Diencephalon (tissue), 1 donor: ENCODE data around the gene MEPE. TPM values are rescaled to one million over a fixed set of nuclear protein-coding genes. Genes with fewer than 3 reads are reported as not detected.

ENCODE experiments used
- total RNA-seq: library from RNA; depleted of rRNA; stranded (reverse); fragments of >200 nt; gene quantifications from one replicate; pipeline ENCODE4 v1.2.3, GENCODE V29; 2014

The MEPE gene, protein sequence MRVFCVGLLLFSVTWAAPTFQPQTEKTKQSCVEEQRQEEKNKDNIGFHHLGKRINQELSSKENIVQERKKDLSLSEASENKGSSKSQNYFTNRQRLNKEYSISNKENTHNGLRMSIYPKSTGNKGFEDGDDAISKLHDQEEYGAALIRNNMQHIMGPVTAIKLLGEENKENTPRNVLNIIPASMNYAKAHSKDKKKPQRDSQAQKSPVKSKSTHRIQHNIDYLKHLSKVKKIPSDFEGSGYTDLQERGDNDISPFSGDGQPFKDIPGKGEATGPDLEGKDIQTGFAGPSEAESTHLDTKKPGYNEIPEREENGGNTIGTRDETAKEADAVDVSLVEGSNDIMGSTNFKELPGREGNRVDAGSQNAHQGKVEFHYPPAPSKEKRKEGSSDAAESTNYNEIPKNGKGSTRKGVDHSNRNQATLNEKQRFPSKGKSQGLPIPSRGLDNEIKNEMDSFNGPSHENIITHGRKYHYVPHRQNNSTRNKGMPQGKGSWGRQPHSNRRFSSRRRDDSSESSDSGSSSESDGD
- 0.23 TPM for total RNA-seq

DNA sequence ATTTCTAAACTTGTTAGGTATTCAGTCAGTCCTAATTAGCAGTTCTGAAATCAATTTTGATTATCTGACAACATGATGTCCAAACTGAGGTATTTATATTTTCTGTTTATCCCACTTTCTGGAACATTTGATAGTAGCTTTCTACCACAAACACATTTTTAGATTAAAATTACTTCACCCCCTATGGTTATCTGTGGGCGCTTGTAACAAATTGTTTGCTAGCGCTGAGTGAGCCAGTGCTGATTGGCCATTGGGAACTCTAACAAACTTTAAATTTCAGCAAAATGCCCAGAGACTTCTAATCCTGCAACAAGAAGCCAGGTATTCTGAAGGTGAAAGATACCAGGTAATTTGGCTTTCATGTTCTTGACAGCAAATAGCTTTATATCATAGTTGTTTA lies at the start of gene MEPE:
TSS of gene MEPE (plus strand) at position 301 of the 400 bp plus-strand sequence. CDS start 1,746 bp downstream, outside the sequence.

DNA sequence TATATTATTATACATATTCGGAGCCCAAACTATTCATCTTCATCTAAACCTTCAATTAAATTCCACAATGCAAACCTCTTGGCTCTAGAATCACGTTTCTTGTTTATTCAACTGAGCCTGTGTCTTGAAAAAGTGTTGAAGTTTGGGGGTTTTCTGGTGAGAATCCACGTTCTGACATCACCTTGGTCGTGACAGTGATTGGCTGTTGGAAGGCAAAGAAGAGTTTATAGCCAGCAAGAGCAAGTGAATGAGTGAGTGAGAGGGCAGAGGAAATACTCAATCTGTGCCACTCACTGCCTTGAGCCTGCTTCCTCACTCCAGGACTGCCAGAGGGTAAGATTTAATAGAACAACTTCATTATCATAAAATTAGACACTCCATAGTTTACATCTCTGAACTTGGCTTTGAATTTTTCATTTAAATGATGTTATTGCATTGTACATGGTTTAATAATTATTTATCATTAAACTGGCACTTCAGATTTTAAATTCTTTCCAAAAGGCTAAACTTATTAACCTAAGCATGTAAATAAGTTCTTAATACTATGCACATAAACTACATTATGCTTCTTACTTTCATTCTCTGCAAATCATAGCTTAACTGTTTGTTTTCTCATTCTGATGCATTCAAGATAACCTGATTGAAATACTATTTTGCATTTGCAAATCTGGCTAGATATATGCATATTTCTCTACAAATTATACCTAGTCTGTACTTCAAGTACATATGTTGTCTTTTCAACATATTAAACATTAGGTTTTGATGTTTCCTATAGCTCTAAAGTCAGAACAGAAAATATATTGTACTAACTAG lies 33.3 kb upstream of the MEPE start, which contains the start of gene IBSP:
TSS of gene IBSP (plus strand) at position 254 of the 813 bp plus-strand sequence. CDS start 2,808 bp downstream, outside the sequence.

Other genes with a start within 250 kb of the MEPE start
- gene DSPP, start 224.4 kb upstream of the MEPE start, total RNA-seq = under 0.01 TPM
- gene DMP1, start 182.7 kb upstream of the MEPE start, total RNA-seq = not detected
- not detected for gene IBSP, start 33.4 kb upstream of the MEPE start, total RNA-seq
- gene SPP1, start 142.7 kb downstream of the MEPE start, total RNA-seq = 401 TPM
- gene PKD2, start 174.7 kb downstream of the MEPE start, total RNA-seq = 32.3 TPM